Iris pigment epithelial cell (primary cell): ENCODE measurements around the gene MRPL44.
A peak's percentile ranks its signal among the peaks of the same experiment; 100 is the strongest.

Experiments
- DNase-seq: peaks from one replicate; pipeline ENCODE4 v3.0.0-alpha.2; 2011; ENCODE audit warnings: low read depth

The MRPL44 gene

DNA sequence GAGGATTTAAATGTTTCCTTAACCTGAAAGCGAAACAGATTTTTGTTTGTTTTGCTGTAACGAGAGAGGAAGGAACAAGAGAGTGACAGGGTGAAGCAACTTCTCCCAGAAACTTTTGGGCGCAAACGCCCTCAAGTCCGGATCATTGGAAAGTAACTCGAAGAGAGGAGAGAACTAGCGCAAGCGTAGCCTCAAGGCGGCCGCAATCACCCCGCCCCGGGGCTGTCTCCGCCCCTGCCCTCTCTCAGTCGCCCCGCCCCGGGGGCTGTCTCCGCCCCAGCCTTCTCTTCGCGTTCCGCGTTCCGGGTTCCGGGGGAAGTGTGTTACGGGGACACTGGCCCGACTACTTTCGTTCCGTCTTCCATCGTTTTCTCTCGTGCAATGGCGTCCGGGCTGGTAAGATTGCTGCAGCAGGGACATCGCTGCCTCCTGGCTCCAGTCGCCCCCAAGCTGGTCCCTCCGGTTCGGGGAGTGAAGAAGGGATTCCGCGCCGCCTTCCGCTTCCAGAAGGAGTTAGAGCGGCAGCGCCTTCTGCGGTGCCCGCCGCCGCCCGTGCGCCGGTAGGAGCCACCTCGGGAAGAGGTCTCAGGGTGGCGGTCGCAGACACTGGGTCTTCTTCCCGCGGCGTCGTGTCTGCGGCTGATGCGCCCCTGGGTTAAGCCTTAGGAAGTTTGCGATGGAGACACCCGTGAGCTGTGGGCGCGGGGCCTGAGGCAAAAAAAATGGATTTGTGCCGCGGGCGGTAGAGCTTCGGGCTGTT, at the start of gene MRPL44:
Gene MRPL44 (plus strand): TSS at position 372 of the 760 bp plus-strand sequence. CDS start 10 bp downstream, at position 382.
- DNase-seq, result peak; percentile 95

- DNase-seq, result no peak
Measured at GRCh38 chr2:223908304-223908998, 48.8 kb upstream of the MRPL44 start.

- DNase-seq, result no peak
Measured at GRCh38 chr2:223909001-223909741, 48.1 kb upstream of the MRPL44 start.

GRCh38 chr2:223914324-223914723, 42.9 kb upstream of the MRPL44 start:
- no peak for DNase-seq

DNA sequence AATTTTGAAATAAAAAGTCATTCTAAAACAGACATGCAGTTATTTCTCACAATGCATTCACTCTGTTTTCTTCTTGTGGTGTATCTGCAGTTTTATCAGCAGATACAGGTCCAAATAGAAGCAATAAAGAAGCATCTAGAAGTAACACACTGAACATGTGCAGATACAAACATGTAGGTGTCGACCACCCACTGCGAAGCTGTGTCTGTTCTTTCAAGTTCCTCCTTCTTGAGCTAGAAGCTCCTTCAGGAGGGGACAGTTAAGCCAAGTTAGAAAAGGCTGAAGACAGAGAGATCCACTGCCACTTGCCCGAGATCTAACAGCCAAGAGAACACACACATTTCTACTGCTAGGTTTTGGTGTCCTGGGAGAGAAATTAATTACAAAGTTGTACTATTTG, 42.2 kb upstream of the MRPL44 start:
- DNase-seq, result no peak

- DNase-seq, result no peak
Measured at GRCh38 chr2:223916181-223916920, 40.9 kb upstream of the MRPL44 start.

- DNase-seq, result no peak
Measured at GRCh38 chr2:223918671-223919134, 38.6 kb upstream of the MRPL44 start.

GRCh38 chr2:223920109-223920508, 37.2 kb upstream of the MRPL44 start:
- no peak for DNase-seq

DNA sequence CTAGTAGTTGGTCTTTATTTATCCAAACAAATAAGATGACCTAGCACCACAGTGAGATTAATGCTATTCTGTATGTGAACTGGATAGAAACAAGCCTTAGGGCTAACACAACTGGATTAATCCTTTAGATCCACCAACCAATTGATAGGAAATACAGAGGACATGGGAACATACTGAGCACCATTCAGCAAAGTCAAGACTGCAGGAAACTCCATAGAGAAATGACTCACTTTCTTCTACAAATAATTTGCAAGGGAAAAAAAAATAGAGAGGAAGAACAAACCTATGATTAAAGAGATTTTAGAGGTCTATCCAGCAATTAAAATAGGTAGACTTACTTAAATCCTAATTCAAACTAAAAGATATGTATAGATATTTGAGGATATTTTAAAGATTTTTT, 36.1 kb upstream of the MRPL44 start:
- no peak for DNase-seq

GRCh38 chr2:223922308-223922707, 35.0 kb upstream of the MRPL44 start:
- no peak for DNase-seq

- no peak for DNase-seq
Measured at GRCh38 chr2:223923976-223924375, 33.3 kb upstream of the MRPL44 start.

GRCh38 chr2:223925106-223925505, 32.2 kb upstream of the MRPL44 start:
- DNase-seq, result peak; percentile 81

- no peak for DNase-seq
Measured at GRCh38 chr2:223928113-223929006, 28.9 kb upstream of the MRPL44 start.

GRCh38 chr2:223929571-223930102, 27.6 kb upstream of the MRPL44 start:
- DNase-seq, result peak; percentile 23

DNA sequence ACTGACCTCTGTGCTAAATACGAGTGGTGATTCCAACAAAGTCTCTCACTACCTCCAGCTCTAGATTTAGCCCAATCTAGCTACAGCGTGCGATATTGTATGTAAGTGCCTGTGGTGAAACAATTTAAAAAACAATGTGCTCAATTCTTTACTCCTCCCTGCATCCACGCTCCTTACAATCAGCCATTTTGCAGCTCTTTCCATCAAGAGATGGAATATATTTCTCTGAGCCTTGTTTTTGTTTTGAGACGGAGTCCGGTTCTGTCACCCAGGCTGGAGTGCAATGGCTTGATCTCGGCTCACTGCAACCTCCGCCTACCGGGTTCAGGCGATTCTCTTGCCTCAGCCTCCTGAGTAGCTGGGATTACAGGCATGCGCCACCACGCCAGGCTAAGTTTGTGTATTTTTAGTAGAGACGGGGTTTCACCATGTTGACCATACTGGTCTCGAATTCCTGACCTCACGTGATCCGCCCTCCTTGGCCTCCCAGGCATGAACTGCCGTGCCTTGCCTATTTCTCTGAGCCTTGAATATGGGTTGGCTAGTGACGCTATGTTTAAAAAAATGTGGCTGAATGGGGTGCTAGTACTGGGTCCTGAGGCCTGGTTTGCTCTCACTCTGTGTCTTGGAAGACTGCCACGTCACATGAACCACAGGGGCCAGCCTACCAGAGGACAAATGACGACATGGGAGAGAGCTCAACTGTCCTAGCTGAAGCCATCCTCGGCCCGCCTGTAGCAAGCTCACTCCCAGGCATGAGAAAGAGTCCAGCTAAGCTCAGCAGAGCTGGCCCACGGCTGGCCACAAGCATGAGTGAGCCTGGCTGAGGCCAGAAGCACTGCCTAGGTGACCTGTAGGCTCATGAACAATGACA, 26.9 kb upstream of the MRPL44 start:
- peak; percentile 66 for DNase-seq

DNA sequence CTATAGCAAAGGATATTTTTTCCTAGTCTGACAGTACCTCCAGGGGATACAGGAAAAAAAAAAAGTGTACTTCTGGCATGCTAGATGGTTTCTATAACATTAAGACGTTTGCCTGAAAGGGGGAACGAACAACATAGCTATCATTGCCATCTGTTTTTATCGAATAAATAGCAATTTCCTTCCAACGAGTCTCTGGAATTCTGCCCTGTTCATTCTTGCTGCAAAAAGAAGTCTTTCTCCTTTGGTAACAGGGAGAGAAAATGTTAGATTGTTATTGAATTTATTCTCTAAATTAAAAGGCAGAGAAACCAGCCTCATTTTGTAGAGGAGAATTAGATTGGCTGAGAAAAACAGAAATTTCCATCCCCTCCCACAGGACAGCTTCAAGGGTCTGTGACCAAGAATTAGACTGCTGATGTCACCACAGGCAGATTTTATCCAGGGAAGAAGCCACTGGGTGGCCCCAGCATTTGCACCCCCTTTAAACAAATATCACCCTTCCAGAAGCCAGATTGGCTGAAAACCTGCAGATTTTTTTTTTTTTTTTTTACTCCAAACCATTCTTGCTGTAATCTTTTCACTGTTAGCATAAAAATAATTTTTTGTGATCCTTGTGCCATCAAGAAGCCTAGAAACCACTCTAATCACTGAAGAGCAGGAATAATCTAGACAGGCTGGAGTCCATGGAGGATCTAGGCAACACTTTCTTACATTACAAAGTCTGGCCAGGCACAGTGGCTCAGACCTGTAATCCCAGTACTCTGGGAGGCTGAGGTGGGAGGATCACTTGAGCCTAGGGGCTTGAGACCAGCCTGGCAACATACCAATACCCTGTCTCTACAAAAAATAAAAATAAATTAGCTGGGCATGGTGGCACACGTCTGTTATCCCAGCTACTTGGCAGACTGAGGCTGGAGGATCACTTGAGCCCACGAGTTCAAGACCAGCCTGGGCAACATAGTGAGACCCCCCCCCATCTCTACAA, 24.2 kb upstream of the MRPL44 start:
- DNase-seq, result no peak

DNA sequence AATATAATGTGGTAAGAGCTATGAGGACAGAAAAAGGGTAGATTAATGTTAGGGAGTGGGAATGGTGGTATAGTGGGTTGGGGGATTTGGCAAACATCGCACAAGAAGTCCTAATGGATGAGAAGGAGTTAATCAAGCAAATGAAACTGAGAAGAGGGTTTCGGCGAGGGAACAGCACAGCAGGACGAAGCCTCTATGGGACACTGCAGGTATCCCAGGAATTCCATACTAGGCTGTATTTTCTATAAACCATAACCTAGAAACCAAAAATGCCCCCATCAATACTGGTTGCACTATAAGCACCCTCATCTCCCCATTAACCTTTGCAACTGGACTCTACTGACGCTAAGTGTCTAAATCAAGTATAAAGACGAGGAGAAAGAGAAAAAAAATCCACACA, 22.4 kb upstream of the MRPL44 start:
- DNase-seq, result no peak

- no peak for DNase-seq
Measured at GRCh38 chr2:223935459-223936125, 21.7 kb upstream of the MRPL44 start.
